Peyer's patch (tissue), 4 donors: ENCODE results near the gene GLTPD2.

Source experiments
- POLR2A ChIP-seq, 2 donors: fragments of 450-650 bp; IDR thresholded peaks; one replicate each; pipeline ENCODE4 v1.5.1; 2017; ENCODE audit warnings: antibody characterized with exemption in 2 of 2, mild to moderate bottlenecking in 2 of 2, moderate library complexity in 2 of 2
- TF ChIP-seq, protein P1 (sequence below), 6 experiments: fragments of 450-650 bp in 4 of 6; fragments of 200-600 bp in 2 of 6; sonication (generic) in 1 of 6; IDR thresholded peaks; one replicate each; pipeline ENCODE4 v1.5.1; 2017 to 2019; ENCODE audit warnings: antibody characterized with exemption in 6 of 6, mild to moderate bottlenecking in 3 of 6, moderate library complexity in 1 of 6

DNA sequence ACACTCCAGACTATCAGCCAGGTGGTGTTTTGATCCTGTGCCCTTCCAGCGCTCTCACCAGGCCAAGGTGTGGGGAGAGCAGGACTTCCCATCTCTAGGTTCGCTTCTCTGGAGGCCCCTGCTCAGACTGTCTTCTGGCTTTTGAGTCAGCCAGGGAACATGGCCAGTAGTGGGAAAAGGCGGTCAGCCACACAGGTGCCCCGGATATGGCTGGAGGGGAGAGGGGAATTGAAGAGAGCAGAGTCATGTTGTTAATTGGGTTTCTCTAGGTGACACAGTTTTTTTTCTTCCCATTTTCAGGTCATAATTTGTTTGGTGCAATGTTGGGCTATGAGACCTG lies 45.9 kb downstream of the GLTPD2 start:
- TF ChIP-seq, protein P1, sequence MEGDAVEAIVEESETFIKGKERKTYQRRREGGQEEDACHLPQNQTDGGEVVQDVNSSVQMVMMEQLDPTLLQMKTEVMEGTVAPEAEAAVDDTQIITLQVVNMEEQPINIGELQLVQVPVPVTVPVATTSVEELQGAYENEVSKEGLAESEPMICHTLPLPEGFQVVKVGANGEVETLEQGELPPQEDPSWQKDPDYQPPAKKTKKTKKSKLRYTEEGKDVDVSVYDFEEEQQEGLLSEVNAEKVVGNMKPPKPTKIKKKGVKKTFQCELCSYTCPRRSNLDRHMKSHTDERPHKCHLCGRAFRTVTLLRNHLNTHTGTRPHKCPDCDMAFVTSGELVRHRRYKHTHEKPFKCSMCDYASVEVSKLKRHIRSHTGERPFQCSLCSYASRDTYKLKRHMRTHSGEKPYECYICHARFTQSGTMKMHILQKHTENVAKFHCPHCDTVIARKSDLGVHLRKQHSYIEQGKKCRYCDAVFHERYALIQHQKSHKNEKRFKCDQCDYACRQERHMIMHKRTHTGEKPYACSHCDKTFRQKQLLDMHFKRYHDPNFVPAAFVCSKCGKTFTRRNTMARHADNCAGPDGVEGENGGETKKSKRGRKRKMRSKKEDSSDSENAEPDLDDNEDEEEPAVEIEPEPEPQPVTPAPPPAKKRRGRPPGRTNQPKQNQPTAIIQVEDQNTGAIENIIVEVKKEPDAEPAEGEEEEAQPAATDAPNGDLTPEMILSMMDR (IDR thresholded peaks at IDR 0.05): no peak
- no peak for TF ChIP-seq POLR2A (IDR thresholded peaks at IDR 0.05)
